Measurements from ENCODE around the gene FBP1.

Gene FBP1

DNA sequence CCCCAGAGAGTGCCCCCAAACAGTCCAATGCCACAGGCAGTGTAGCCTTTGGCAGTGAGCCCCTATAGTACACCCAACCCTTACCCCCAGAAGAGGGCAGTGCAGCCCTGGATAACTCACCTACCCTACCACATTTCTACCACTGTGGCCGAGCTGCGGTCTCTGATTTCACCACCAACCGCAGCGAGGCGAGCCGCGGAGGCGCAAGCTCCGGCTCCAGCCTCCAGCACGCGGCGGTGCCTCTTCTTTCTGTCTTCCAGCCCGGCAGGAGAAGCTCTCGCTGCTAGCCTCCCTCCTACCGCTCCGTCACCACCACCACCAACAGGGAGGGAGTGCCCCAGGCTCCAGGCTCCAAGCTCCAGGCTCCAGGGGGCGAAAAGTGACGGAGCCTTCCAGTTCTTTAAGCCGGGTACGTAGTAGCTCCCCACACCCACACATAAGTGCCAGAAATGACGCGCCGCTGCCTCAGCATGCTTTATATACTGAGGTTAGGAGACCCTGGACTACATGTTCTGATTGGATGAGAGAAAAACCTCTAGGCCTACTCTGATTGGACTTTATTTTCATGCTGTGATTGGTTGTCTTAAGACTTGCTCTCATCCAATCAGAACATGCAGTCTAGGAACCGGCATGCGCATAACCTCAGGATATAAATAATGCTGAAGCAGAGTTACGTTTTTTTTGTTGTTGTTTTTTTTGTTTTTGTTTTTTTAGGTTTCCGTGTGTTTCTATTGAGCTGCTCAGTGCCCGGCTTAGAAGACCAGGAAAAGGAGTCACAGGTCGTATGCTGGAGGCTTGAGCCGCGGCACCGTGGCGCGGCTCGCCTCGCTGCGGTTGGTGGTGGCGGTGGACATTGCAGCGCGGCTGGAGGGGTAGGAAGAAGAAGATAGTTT is 84.6 kb downstream of the FBP1 start, which contains the start of gene PCAT7:
Gene PCAT7, plus strand, starts transcription at position 645 of the 893 bp plus-strand sequence.
- no peak for TF ChIP-seq ZNF274 (IDR thresholded peaks at IDR 0.05; ENCODE audit: low read depth, low read length)
- H3K4me3 ChIP-seq (ENCODE audit: low read length): no peak within 1 kb of the TSS; the same call in 1 of the 2 replicates

DNA sequence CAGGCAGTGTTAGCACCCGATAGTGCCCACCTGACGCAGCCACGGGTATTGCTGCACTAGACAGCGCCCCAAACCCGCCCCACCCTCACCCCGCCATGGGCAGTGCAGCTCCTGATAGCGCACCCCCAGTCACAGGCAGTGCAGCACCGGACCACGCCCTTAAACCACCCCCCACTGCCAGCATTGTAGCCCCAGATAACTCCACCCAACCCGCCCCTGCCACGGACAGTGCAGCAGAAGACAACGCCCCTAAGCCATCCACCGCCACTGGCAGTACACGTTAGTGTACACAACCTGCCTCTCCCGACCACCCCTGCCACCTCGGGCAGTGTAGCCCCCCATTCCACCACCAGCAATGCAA is 85.3 kb downstream of the FBP1 start:
- no peak overlapping the region for H3K4me3 ChIP-seq (ENCODE audit: low read length)

More for the DNA sequence above, 85.3 kb downstream of the FBP1 start:
- no peak for TF ChIP-seq ZNF274 (IDR thresholded peaks at IDR 0.05; ENCODE audit: low read depth, low read length)

Data from GM08714 (cell line).